Heart left ventricle (tissue), 13 donors: Measurements from ENCODE around the gene TAB2.

Experiments
- CTCF ChIP-seq, 12 donors: fragments of 200-600 bp; sonication (generic) in 4 of 12; IDR thresholded peaks; one replicate each; pipeline versions ENCODE4 v1.5.0 to v1.8.0; 2018 to 2022; ENCODE audit warnings: antibody characterized with exemption in 12 of 12, mild to moderate bottlenecking in 5 of 12
- POLR2A ChIP-seq, 2 donors: fragments of 450-650 bp; IDR thresholded peaks; one replicate each; pipeline ENCODE4 v1.6.1; 2017; ENCODE audit warnings: antibody characterized with exemption in 2 of 2, mild to moderate bottlenecking in 2 of 2, moderate library complexity in 2 of 2
- donor health status: ischemic (EF 13 %, LVEDD 7.1; RV severe dilation, severe dysfunction).
- donor health status: DM: no; HTN: yes; CAD: no.
- donor health status: DM: no; HTN: no; CAD: no.
- donor health status: ischemic (EF 25% LVEDD 6.9; RV normal size, moderate dysfunction).
- donor health status: ischemic (EF 25% LVEDD 5.7; RV mildly dilated, moderate dysfunction).
- donor health status: ischemic (EF 35%, LVEDD 5.7; RV mildly dilated, moderate dysfunction).
- donor health status: nonischemic (EF 11% LVEDD 7.7; RV severe dilation, severe dysfunction).
- donor health status: DM: yes; HTN: yes; CAD: no.
- donor health status: PGD.
- donor health status: ischemic (EF 29% LVEDD 5.4; RV normal size, mild dysfunction).
- donor health status: nonischemic (EF 23%, LVEDD 6.1; RV moderate dilation, normal function).

GRCh38 chr6:149431905-149432775 lies 114.6 kb downstream of the TAB2 start:
- TF ChIP-seq CTCF (IDR thresholded peaks at IDR 0.05) (peak; percentile 86 to 98 (median 93)), POLR2A (IDR thresholded peaks at IDR 0.05) (no peak)
